Mesendoderm (in vitro differentiated cells): Measurements from ENCODE around the gene YJEFN3.

Source experiments
- DNase-seq: peaks from one replicate; pipeline ENCODE4 v3.0.0; 2013
- H2AK5ac ChIP-seq: 2 replicates; pipeline ENCODE4 v1.6.1; 2013; ENCODE audit warnings: low read length, inconsistent platforms
- H2BK120ac ChIP-seq: 2 replicates; pipeline ENCODE4 v1.6.1; 2013; ENCODE audit warnings: low read depth, mild to moderate bottlenecking, low read length, moderate library complexity, mixed read lengths
- H2BK15ac ChIP-seq: replicated peaks from 2 replicates; pipeline ENCODE4 v1.6.1; 2013; ENCODE audit warnings: low read depth, mild to moderate bottlenecking, moderate library complexity
- H2BK5ac ChIP-seq: 2 replicates; pipeline ENCODE4 v1.6.1; 2013; ENCODE audit warnings: low read length, inconsistent platforms
- H3K18ac ChIP-seq: 2 replicates; pipeline ENCODE4 v1.6.1; 2013; ENCODE audit warnings: mild to moderate bottlenecking, low read length, mixed read lengths
- H3K23ac ChIP-seq: one replicate; pipeline ENCODE4 v1.6.1; 2013; ENCODE audit warnings: low read length
- H3K27ac ChIP-seq: 2 replicates; pipeline ENCODE4 v1.5.1; 2013; ENCODE audit warnings: low read depth, mild to moderate bottlenecking, inconsistent platforms, low read length, moderate library complexity
- H3K27me3 ChIP-seq: 2 replicates; pipeline ENCODE4 v1.6.1; 2013; ENCODE audit warnings: low read length, control low read depth, mild to moderate bottlenecking, inconsistent platforms; ENCODE audit not compliant: insufficient read depth, poor library complexity
- H3K36me3 ChIP-seq: 2 replicates; pipeline ENCODE4 v1.6.1; 2013; ENCODE audit warnings: low read length, inconsistent platforms; ENCODE audit not compliant: control insufficient read depth, insufficient read depth
- H3K4ac ChIP-seq: one replicate; pipeline ENCODE4 v1.6.1; 2013; ENCODE audit warnings: low read depth, mild to moderate bottlenecking, low read length, moderate library complexity
- H3K4me1 ChIP-seq: 2 replicates; pipeline ENCODE4 v1.6.1; 2013; ENCODE audit warnings: low read depth, low read length, inconsistent platforms; ENCODE audit not compliant: control insufficient read depth
- H3K4me2 ChIP-seq: 2 replicates; pipeline ENCODE4 v1.6.1; 2013; ENCODE audit warnings: low read length
- H3K4me3 ChIP-seq: 2 replicates; pipeline ENCODE4 v1.5.1; 2013; ENCODE audit warnings: mild to moderate bottlenecking, low read length
- H3K56ac ChIP-seq: one replicate; pipeline ENCODE4 v1.6.1; 2013; ENCODE audit warnings: low read length
- H3K79me1 ChIP-seq: 2 replicates; pipeline ENCODE4 v1.6.1; 2013; ENCODE audit warnings: low read length, inconsistent platforms
- H3K79me2 ChIP-seq: 2 replicates; pipeline ENCODE4 v1.6.1; 2013; ENCODE audit warnings: mild to moderate bottlenecking, low read length; ENCODE audit not compliant: control insufficient read depth, insufficient read depth
- H3K9ac ChIP-seq: 2 replicates; pipeline ENCODE4 v1.6.1; 2013; ENCODE audit warnings: low read length, inconsistent platforms
- H4K5ac ChIP-seq: one replicate; pipeline ENCODE4 v1.6.1; 2013; ENCODE audit warnings: low read length
- H4K8ac ChIP-seq: one replicate; pipeline ENCODE4 v1.6.1; 2013; ENCODE audit warnings: low read depth, mild to moderate bottlenecking, control low read depth, low read length, moderate library complexity
- WGBS: extraction: QIAGEN DNeasy Blood & Tissue Kit; methylation state at CpG from one replicate; pipeline ENCODE4 v1.1.7; 2013; ENCODE audit warnings: low lambda C conversion rate, missing lambda C conversion rate; ENCODE audit not compliant: insufficient coverage; ENCODE audit errors: extremely low coverage; 5-methylcytosine and 5-hydroxymethylcytosine counted together

Gene YJEFN3

DNA sequence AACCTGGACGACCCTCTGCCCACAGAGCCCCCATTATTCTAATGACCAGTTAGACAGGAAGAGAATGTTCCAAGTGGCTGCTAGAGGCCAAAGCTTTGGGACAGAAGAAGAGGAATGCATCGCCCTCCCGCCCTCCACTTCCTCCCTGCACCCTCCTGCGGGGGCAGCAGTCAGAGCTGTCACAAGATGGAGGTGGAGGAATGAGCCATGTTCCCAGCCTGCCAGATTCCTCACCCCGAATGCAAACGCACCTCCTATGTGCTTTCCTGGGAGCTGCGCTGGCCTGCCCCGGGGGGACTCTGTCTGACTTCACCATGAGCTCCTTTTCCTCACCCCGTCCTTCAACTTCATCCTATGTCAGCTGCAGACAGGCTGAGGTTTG, 1.7 kb downstream of the YJEFN3 start:
- DNase-seq: peak; percentile 62
- H3K27ac ChIP-seq: no peak overlapping the region
- no peak overlapping the region for H3K18ac ChIP-seq
- H3K79me2 ChIP-seq: no peaks in the 10 kb centered on the region
- no peak overlapping the region for H3K4me2 ChIP-seq
- no peak overlapping the region for H3K23ac ChIP-seq
- H4K8ac ChIP-seq: no peak overlapping the region
- no peak overlapping the region for H4K5ac ChIP-seq
- no peak overlapping the region for H2BK5ac ChIP-seq
- no peak overlapping the region for H2BK120ac ChIP-seq
- no peaks in the 10 kb centered on the region for H3K79me1 ChIP-seq
- no peaks in the 10 kb centered on the region for H3K27me3 ChIP-seq
- H3K4ac ChIP-seq: no peak overlapping the region
- no peaks in the 10 kb centered on the region for H3K4me1 ChIP-seq
- H3K4me3 ChIP-seq: no peak overlapping the region
- H2BK15ac ChIP-seq: no peak overlapping the region
- H2AK5ac ChIP-seq: no peak overlapping the region
- no CpG with 5 or more reads among the region's 9 CpGs for WGBS
- no peak overlapping the region for H3K56ac ChIP-seq
- H3K9ac ChIP-seq: no peak overlapping the region
- H3K36me3 ChIP-seq: peaks cover 4% of the 10 kb centered on the region

DNA sequence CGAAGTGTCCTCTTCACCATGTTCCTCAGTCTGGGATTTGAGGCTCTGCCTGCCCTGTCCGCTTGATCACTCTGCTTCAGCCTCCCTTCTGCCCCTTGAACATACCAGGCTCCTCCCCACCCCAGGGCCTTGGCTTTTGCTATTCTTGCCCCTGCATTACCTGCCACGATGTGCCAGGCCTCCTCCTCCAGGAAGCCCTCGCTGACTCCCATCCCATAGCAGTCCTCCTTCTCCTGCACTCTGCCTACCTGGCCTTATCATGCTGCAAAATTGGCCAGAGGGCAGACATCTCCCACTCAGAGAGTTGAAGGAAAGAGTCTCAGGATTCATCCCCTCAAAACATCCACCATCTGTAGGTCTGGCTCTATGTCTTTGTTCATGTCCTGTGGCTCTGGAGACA, 2.2 kb downstream of the YJEFN3 start:
- H4K5ac ChIP-seq: no peak overlapping the region
- H3K4me3 ChIP-seq: no peak overlapping the region

DNA sequence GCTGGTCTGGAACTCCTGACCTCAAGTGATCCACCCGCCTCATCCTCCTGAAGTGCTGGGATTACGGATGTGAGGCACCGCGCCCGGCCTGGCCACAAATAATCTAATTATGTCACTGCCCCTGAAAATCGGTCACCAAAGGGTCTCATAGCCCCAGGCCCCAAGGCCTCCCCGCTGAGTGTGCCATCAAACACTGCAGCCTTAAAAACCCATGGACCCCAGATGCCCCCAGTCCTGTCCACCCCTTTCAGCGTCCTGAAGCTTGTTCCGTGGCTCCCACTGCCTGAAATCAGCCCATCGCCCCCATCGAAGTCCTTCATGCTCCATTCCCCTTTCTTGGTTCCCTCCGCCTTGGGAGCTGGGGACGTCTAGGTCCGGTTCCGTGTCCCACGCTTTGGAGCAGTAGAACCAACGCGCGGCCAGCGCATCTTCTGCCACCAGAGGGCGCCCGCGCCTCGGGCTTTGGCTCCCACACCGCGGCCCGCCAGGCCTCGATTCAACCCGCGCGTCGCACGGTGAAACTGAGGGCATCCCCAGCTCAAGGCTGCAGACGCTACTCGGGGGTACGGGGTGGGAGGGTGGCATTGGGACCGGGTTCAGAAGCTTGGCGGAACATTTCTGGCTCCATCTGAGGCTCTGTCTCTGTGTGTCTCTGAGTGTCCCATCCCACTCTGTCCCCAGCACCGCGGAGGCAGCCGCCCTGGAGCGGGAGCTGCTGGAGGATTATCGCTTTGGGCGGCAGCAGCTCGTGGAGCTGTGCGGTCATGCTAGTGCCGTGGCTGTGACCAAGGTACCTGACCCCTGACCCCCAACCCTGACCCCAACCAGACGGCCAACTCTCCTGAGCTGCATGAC, 3.5 kb downstream of the YJEFN3 start:
- H3K23ac ChIP-seq: no peak overlapping the region
- no peak overlapping the region for H2BK15ac ChIP-seq
- H3K27me3 ChIP-seq: no peaks in the 10 kb centered on the region
- H3K79me2 ChIP-seq: no peaks in the 10 kb centered on the region
- no peak overlapping the region for H3K27ac ChIP-seq
- no peak overlapping the region for H3K4me3 ChIP-seq
- no peaks in the 10 kb centered on the region for H3K4me1 ChIP-seq
- H4K8ac ChIP-seq: no peak overlapping the region
- H3K79me1 ChIP-seq: no peaks in the 10 kb centered on the region
- no peak overlapping the region for H3K9ac ChIP-seq
- no CpG with 5 or more reads among the region's 48 CpGs for WGBS
- no peak overlapping the region for H3K4me2 ChIP-seq
- H2BK5ac ChIP-seq: no peak overlapping the region
- no peak overlapping the region for H2BK120ac ChIP-seq
- no peak overlapping the region for H2AK5ac ChIP-seq
- H3K18ac ChIP-seq: no peak overlapping the region
- peak overlapping the region; percentile 34 for H3K56ac ChIP-seq
- no peak overlapping the region for H4K5ac ChIP-seq
- no peak overlapping the region for H3K4ac ChIP-seq
- peak; percentile 71 for DNase-seq
- H3K36me3 ChIP-seq: peaks cover 4% of the 10 kb centered on the region

More for the DNA sequence above, 2.2 kb downstream of the YJEFN3 start:
- Histone ChIP-seq H3K79me1 (no peaks in the 10 kb centered on the region), H3K36me3 (peaks cover 4% of the 10 kb centered on the region), H2BK120ac (no peak overlapping the region), H2BK15ac (no peak overlapping the region), H4K8ac (no peak overlapping the region), H3K23ac (no peak overlapping the region), H3K4me2 (no peak overlapping the region), H3K18ac (no peak overlapping the region), H3K27me3 (no peaks in the 10 kb centered on the region), H3K4ac (no peak overlapping the region), H3K4me1 (no peaks in the 10 kb centered on the region), H3K9ac (no peak overlapping the region), H2BK5ac (no peak overlapping the region), H3K56ac (no peak overlapping the region), H3K79me2 (no peaks in the 10 kb centered on the region), H3K27ac (no peak overlapping the region), H2AK5ac (no peak overlapping the region)
- no CpG with 5 or more reads among the region's 4 CpGs for WGBS
- DNase-seq: no peak

DNA sequence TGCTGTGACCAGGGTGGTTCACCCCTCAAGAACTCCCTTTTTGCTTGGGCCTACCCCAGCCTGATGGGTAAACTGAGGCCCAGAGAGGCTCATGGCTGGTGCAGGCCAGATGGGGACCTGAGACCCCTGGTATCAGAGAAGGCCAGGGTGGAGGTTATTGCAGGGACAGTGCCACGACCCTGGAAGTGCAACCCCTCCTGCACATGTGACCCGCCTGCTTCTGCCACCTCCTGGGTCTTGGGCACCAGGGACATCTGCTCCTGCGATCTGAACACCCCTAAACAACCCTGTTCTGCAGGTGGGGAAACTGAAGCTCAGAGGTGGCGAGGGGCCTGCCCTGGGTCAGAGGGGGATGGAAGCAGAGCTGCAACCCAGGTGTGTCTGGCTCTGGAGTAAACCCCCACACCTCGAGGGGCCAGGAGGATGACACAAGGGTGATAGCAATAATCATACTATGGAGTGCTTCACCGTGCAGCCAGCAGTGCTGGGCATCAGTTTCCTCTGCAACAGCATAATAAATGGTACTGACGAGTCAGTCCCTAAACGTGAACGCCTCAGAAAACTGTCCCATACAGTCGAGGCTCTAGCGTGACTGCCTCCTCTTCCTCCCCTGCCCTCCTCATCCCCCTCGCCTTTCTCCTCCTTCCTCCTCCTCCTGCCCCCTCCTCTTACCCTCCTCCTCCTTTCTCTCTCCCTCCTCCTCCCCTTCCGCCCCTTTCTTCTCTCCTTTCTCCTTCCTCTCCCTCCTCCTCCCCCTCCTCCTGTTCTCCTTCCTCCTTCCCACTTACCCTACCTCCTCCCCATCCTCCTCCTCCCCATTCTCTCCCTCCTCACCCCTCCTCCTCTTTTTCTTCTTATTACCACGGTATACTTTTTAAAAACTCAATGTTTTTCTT, 4.3 kb downstream of the YJEFN3 start:
- no peak overlapping the region for H3K18ac ChIP-seq
- 93% methylated on average over 1 of the region's 14 CpGs for whole genome bisulfite sequencing
- peaks cover 3% of the 10 kb centered on the region for H3K36me3 ChIP-seq
- no peaks in the 10 kb centered on the region for H3K79me1 ChIP-seq
- H2BK15ac ChIP-seq: no peak overlapping the region
- no peak overlapping the region for H3K4ac ChIP-seq
- no peak overlapping the region for H4K5ac ChIP-seq
- no peak overlapping the region for H3K4me2 ChIP-seq
- no peak overlapping the region for H2AK5ac ChIP-seq
- no peak overlapping the region for H2BK5ac ChIP-seq
- no peak overlapping the region for H2BK120ac ChIP-seq
- no peaks in the 10 kb centered on the region for H3K79me2 ChIP-seq
- H4K8ac ChIP-seq: no peak overlapping the region
- no peak overlapping the region for H3K27ac ChIP-seq
- no peak overlapping the region for H3K9ac ChIP-seq
- H3K27me3 ChIP-seq: no peaks in the 10 kb centered on the region
- no peaks in the 10 kb centered on the region for H3K4me1 ChIP-seq
- no peak overlapping the region for H3K56ac ChIP-seq
- no peak overlapping the region for H3K23ac ChIP-seq
- no peak overlapping the region for H3K4me3 ChIP-seq
- DNase-seq: no peak

DNA sequence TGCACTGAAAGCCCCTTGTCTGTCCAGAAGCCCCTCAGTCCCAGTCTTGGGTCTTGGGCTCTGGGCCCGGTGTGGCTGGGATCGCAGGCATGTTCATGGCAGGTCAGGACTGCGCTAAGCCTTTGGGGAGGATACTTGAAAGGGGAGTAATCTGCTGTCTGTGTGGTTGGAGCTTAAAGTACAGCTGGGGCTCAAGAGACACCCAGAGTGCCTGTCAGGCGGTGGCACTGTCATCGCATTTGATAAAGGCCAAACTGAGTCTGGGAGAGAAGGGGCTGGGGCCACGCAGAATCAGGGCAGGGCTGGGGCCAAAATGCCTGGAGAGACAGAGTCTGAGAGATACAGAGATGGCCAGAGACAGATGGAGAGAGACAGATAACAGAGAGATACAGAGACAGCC, 5.1 kb downstream of the YJEFN3 start:
- no CpG with 5 or more reads among the region's 6 CpGs for WGBS

More for the DNA sequence above, 5.1 kb downstream of the YJEFN3 start:
- H3K4ac ChIP-seq: no peak overlapping the region
- H2BK120ac ChIP-seq: no peak overlapping the region
- H2AK5ac ChIP-seq: no peak overlapping the region
- H3K18ac ChIP-seq: no peak overlapping the region
- peaks cover under 1% of the 10 kb centered on the region for H3K27me3 ChIP-seq
- H4K8ac ChIP-seq: no peak overlapping the region
- H3K4me1 ChIP-seq: no peaks in the 10 kb centered on the region
- H3K4me2 ChIP-seq: no peak overlapping the region
- no peak overlapping the region for H2BK15ac ChIP-seq
- H3K9ac ChIP-seq: no peak overlapping the region
- no peak overlapping the region for H4K5ac ChIP-seq
- H3K23ac ChIP-seq: no peak overlapping the region
- H3K36me3 ChIP-seq: peaks cover 3% of the 10 kb centered on the region
- H2BK5ac ChIP-seq: no peak overlapping the region
- no peak overlapping the region for H3K56ac ChIP-seq
- DNase-seq: no peak
- no peak overlapping the region for H3K4me3 ChIP-seq
- no peaks in the 10 kb centered on the region for H3K79me1 ChIP-seq
- H3K27ac ChIP-seq: no peak overlapping the region
- no peaks in the 10 kb centered on the region for H3K79me2 ChIP-seq
